Measurements from ENCODE around the gene NAP1L5.

The NAP1L5 gene

DNA sequence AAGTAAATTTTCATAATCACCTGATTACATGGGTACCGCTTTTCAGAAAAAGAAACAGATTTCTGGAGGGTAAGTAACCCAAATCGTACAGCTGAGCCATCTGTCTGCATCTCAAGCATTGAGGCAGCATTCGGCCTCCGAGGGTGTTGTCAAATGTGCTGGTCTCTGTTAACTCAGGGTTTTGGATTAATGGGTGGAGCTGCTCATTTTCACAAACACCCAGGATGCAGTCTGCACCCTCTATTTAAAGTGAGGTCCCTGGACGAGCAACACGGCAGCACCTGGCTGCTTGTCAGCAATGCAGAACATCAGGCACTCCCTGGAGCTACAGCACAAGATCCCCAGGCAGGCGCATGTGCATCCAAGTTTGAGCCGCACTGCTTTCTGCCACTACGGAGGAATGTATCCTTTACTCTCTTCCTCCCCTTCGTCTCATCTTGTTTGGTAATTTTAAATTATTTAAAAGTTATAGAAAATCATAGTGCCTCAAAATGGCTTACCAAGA, 24.7 kb upstream of the NAP1L5 start:
- no peak for DNase-seq (ENCODE audit: low spot score)

DNA sequence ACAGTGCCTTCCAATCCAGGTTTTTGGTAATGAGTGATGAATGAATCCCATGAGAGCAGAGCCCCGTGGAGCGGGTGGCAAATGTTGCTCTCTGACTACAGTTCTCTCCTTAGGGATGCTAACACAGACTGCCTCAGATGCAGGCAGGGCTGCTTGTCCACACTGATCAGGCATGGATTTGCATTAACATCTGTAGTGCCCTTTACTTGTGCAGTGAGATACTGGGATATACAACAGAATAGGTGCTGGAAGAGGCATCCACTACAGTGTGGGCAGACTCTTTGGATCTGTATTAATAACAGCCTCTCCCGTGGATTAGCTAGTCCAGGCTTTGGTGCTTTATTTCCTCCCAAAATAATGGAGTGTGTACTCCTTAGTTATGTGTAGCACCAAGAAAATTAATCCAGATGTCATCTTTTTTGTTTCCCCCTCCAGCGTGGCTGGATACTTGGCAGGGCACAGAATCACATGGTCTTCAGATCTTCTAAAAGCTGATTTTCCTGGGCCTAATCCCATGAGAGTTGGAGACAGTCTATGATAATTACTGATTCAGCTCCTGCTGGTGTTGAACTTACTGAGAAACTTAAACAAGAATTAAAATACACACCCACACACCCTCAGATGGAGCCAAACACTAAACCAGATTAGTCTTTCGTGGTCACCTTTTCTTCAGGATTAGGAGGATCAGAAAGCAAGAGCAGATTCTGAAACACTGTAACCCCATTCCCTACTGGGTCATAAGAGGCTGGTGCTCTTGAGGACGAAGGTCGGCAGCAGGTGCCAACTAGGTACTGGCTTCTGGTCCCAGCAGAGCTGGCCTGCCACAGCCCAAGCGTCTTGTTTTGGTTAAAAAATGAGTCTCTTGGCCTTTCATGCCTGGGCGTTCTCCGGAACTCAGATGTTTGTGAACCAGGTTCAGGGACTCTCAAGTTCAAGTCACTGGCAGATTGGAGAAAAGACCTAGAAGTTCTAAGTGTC, 23.1 kb upstream of the NAP1L5 start:
- no peak for DNase-seq (ENCODE audit: low spot score)

DNA sequence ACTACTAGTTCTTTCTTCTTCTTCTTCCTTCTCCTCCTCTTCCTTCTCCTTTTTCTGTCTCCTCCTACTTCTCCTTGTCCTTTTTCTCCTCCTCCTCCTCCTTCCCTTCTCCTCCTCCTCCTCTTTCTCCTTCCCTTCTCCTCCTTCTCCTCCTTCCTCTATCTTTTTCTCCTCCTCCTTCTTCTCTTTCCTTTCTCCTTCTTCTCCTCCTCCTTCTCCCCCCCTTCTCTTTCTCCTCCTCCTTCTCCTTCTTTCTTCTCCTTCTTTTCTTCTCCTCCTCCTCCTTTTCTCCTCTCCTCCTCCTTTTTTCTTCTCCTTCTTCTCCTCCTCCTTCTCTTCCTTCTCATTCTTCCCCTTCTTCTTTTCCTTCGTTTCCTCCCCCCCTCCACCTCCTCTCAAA, 21.8 kb upstream of the NAP1L5 start:
- no peak for DNase-seq (ENCODE audit: low spot score)

DNA sequence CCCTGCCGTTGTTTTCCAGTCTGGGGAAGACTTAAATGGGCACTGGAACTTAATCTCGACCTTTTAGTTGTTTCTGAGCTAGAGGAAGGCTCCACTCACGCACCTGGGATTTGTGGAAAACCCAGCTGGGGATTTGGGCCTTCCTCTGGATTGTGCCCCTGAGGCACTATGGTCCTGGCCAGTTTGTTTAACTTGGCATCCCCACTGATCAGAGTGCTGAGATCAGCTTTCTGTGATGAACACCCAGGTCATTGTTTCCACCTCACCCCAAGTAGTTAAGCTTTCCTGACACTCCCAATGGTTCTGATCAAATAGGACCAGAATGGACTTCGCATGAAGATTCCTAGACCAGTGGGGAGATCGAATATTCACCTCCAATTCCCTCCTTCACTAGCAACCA, 20.5 kb upstream of the NAP1L5 start:
- no peak for DNase-seq (ENCODE audit: low spot score)

DNA sequence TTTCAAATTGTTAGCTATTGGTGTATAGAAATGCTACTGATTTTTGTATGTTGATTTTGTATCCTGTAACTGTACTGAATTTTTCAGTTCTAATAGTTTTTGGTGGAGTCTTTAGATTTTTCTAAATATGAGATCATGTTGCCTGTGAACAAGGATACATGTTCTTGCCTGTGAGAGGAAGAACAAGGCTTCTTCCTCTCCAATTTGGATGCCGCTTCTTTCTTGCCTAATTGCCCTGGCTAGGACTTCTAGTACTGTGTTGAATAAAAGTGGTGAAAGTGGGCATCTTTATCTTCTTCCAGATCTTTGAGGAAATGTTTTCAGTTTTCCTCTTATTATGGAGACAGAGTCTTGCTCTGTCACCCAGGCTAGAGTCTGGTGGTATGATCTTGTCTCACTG, 16.2 kb upstream of the NAP1L5 start:
- no peak for DNase-seq (ENCODE audit: low spot score)

DNA sequence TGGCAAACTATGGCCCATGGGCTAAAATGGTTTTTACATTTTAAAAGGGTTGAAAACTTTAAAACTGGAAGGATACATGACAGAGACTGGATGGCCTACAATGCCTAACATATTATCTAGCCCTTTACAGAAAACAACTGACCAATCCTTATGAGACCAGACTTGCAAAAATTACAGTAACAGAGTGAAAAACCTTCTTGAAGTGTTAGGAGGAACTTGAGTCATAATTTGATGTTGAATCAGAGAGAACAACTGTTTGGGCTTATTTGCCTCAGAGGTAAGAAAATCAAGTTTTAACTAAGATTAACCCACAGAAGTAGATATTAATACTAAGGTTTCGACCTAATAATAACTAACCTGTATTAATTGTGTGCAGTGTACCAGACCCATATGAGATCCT, 12.4 kb upstream of the NAP1L5 start:
- no peak for DNase-seq (ENCODE audit: low spot score)

DNA sequence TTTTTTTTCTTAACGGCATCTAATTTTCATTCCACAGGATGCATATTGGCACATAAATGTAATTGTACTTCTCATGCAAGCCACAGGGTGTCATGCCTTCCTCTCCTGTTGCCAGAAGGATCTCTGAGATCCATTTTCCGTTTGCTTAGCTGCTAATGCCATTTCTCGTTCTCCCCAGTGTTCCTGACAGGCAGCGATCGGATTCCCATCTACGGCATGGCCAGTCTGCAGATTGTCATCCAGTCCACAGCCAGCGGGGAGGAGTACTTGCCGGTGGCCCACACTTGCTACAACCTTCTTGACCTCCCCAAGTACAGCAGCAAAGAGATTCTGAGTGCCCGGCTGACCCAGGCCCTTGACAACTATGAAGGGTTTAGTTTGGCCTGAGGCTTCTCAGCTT, 8.9 kb upstream of the NAP1L5 start:
- peak; percentile 7 for DNase-seq (ENCODE audit: low spot score)

DNA sequence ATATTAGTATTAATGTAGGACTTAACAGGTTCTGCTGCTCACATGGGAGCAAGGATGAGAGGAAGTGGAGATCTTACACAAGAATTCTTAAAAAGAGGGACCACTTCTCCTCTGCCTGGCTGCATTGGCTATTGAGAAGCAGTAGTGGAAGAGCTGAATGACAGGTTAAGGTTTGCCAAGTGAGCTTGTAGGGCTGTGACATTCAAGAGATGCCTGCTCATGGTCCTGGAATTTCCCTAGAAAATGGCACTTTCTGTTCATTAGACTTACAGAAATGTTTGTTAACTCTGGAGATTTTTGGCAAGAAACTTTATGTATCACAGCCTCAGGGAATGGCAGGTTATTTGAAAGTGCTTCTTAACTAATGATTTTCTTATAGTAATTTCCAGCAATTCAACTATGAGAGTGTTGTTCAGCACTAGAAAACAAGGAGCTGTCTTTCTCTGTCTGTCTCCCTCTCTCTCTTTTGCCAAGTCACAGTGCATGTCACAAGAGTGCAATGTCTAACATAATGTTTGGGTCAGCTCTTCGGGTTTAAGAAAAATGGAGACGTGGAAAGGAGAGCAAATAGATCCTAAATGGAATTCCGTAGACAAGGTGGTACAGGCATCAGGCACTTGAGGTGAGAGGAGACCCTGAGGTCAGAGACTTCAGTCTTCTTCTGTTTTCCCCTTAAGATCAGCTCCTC, 8.3 kb upstream of the NAP1L5 start:
- no peak for DNase-seq (ENCODE audit: low spot score)

DNA sequence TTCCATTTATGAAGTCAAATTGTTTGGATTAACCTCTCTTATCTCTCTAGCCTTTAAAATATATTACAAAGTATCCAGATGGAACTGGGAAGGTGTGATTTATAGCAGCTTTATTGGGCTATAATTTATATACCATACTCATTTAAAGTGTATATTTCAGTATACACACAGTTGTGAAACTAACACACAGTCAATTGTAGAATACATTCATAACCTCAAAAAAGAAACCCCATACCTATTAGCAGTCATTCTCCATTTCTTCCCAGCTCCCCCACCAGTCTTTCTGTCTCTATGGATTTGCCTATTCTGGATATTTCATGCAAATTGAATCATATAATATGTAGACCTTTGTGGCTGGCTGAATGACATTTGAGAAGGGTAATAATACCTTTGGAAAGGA, 7.6 kb upstream of the NAP1L5 start:
- DNase-seq (ENCODE audit: low spot score) = no peak

DNA sequence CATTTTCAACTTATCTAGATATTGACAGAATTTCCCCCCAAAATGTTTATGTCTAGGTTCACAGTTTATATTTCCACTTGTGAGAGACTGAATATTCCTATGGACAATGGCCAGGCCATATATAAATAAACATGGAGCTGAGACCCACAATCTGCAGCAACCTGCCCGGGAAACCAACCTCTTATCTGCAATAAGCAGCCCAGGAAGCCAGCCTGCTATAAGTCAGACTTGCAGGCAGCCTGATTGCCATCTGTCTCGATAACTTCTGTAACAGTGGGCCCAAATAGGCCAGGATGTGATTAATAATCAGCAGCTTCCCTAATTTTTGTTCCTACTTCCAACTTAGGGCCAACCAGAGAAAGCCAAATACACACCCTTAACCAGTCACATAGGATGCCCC, 5.2 kb upstream of the NAP1L5 start:
- DNase-seq (ENCODE audit: low spot score) = no peak

DNA sequence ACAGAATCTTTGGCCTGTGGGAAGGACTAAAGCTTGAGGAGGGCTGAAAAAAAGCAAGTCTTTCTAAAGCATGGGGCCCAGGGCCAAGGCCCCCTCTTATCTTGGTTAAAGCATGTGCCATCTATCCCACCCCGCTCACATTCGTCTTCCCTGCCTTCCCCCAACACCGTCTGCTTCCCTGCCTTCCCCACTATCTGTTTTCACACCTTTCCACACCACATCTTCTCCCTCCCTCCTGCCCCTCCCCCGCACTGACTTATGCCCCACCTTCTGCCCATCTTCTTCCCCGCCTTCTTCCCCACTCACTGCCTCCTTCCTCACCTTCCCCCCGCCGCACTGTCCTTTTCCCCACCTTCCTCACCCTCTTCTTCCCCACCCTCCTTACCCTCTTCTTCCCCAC, 890 bp upstream of the NAP1L5 start:
- DNase-seq (ENCODE audit: low spot score) = no peak

DNA sequence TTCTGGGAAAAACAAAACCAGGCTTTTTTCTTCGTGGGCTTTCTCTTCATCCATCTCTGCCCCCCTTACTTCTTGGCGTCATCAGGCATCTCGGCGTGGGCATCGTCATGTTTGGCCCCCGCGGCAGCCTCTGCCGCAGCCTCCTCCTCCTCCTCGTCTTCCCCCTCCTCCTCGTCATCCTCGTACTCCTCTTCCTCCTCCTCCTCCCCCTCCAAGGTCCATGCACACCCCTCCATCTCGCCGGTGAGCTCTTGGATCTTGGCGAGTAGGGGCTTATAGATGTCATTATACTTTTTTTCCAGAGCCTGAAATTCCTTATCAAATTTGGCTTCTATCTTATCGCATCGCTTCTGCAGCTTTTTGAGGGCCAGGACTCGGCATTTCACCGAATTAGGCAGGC, 488 bp downstream of the NAP1L5 start:
- DNase-seq (ENCODE audit: low spot score) = no peak

DNA sequence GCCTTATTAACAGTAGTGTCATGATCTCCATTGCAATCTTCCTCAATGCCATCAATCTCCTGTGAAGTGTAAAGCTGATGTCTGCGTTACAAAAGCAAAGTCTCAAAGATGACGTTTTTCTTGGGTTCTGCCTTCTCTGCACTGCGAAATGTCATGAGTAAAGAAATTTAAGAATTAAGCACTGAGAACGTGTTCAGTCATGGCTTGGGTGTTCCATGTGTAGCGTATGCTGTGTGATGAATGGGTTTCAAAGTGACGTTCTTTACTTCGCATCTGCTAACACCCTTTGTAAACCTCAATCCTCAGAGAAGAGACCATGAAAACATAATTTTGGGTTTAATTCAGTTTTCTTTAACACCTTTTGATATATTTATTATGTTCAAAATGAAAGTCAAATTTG, 999 bp downstream of the NAP1L5 start:
- no peak for DNase-seq (ENCODE audit: low spot score)

DNA sequence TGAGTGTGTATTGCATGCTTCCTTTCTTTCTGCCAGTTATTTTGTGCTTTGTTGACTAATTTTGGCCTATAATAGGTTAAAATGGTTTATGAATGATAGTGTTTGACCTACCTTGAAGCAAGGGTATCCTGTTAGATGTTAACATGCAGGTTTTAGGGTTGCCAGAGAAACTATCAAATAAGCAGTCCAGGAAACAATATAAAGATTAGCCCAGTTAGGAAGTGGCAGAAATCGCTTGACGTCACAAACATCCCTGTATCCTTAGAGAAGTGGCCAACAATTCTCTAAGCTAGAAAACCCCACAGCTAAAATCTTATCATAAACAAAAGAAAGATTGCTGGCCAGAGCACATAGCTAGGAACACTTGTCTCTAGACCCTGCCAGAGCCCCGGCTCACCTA, 3.8 kb downstream of the NAP1L5 start:
- DNase-seq (ENCODE audit: low spot score) = no peak

DNA sequence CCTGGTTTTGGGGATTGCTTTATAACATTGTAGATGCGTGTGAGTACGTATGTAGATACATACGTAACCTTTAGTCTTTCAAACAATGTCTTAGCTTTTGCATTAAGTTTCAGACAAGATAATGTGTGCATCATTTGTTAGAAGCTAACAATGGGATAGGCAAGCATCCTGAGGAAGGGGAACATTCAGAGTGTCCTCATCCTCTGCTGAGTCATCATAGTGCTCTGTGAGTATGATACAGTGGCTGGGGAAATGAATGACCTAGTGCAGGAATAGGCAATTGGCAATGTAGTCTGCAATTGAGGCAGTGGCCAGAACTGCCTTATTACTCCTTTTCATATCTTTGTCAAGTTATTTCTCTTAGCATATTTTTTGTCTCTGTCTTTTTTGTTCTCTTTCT, 7.3 kb downstream of the NAP1L5 start:
- no peak for DNase-seq (ENCODE audit: low spot score)

DNA sequence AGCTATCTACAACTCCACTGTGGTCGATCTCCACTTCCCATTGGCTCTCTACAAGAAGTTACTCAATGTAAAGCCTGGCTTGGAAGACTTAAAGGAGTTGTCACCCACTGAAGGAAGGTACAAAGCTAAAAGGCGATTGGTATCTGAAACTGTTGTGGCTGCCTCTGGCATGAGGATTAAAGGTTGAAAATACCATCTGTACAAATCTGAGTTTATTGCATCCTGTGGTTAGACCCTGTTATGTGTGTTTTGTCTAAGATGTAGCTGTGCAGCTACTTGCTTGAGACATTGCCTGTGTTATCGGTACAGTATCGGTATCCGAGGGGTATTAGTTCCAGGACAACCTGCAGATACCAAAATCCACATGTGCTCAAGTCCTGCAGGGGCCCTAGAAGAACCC, 16.4 kb downstream of the NAP1L5 start:
- DNase-seq (ENCODE audit: low spot score) = no peak

DNA sequence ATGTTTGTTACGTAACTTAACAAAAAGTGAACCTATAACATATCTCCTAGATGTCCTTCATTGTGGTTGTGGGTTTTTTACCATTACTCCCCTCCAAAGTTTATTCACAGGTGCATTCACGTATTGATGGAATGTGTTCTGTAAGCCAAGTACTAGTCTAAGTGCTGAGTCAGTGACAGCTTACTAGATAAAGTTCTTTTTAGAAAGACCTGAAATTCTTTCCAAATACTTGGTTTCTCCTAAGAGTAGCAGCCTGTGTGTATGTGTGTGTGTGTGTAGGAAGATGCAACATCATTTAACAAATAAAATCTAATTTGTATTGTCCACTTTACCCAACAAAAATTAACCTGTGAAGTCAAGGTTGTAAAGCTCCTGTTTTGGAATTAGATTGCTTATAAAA, 22.1 kb downstream of the NAP1L5 start:
- DNase-seq (ENCODE audit: low spot score) = no peak

DNA sequence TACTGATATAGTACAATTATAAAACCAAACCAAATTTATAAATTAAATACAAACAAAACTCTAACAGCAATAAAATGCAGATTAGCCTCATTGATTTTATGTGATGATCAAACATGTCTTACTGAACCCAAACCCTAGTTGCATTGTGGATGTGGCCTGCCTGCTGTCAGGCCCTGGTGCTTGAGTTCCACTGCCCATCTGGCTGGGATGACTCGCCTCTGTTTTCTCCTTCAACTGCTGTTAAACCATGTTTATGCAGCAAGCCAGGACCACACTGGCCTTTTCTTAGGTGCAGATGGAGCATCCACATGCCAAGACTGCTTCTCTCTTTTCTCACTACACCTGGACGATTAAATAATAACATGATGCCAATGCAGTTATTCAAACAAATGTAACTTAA, 22.6 kb downstream of the NAP1L5 start:
- DNase-seq (ENCODE audit: low spot score) = no peak

DNA sequence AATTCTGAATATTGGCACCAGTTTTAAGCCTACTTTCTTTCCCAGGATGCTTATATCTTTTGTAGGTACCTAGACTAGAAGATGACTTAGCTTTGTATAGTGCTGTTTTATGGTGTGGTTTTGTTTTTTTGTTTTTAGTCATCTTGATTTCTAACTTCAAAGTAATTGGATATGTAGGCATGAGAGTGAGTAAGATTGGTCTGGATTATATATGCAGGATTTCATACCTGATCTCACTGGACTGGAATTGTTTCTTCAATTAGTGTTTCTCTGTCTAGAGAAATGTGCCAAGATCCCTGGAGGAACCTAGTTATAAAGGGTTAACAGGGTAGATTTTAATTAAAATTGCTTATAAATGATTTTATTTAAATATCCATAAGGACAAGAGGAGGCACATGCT, 23.1 kb downstream of the NAP1L5 start:
- DNase-seq (ENCODE audit: low spot score) = no peak

DNA sequence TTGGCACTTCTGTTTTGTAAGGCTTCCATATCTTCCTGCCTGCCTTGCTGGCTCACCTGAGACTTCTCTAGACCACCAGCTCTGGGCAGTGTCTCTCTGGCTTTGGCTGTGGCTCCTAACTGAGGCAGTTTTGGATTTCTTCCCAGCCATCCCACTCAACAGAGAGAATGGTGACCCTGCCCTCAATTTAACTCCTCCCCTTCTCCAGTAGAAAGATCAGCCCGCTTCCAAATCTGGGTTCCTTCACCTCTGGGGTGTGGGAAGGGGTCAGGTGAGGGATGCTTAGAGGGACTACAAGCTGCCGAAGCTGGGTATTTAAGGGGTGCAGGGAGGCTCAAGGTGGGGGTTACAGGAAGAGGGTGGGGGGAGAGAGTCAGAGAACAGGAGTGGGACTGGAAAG, 23.7 kb downstream of the NAP1L5 start:
- DNase-seq (ENCODE audit: low spot score) = no peak

DNA sequence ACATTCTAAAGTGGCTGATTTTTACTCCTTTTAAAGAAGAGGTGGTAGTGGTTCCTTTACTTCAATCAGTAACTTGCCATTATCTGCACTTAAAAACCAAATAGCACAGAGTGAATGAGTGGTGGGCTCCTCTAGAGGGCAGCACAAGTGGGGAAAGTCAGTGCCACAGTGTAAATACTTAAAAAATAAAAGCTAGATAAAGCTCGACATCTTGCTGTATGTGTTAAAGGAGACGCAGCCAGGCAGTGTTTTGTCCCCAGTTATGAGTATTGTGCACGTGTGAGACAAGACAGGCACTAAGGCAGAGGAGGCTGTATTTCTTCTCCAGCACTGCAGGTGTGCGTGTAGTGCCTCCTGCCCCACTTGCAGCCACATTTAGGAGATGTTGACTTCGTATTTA, 24.6 kb downstream of the NAP1L5 start:
- DNase-seq (ENCODE audit: low spot score) = peak; percentile 57

DNA sequence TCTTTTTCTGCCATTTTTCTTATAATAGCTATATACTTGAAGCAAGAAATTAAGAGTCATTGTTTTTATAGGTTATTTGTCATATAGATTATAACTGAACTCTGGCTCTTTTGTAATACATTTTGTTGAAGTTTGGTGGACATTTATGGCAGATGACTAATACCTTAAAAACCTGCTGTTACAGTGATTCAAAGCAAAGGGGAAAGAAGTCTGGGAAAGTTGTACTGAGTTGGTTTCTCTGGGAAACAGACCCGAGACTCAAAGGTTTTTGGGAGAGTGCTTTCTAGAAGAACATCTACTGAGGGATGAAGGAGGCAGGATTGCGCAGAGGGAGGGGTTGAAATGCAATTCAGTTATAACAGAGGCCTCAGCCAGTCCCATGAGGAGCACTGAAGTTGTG, 35.9 kb downstream of the NAP1L5 start:
- no peak for DNase-seq (ENCODE audit: low spot score)
